PC-9 (cell line): ENCODE measurements around the gene RGS19.

Experiments used
- EZH2 ChIP-seq: fragments of 200-600 bp; sonication (generic); IDR thresholded peaks from 2 replicates; pipeline ENCODE4 v1.8.0; 2017; ENCODE audit warnings: antibody characterized with exemption, low read depth
- TF ChIP-seq, protein P1 (sequence below): fragments of 200-600 bp; sonication (generic); conservative IDR thresholded peaks from 2 replicates; pipeline ENCODE4 v1.6.1; 2017; ENCODE audit warnings: mixed run types, antibody characterized with exemption, mild to moderate bottlenecking, moderate library complexity

GRCh38 chr20:64031822-64032314 is 47.5 kb downstream of the RGS19 start:
- TF ChIP-seq, protein P1, sequence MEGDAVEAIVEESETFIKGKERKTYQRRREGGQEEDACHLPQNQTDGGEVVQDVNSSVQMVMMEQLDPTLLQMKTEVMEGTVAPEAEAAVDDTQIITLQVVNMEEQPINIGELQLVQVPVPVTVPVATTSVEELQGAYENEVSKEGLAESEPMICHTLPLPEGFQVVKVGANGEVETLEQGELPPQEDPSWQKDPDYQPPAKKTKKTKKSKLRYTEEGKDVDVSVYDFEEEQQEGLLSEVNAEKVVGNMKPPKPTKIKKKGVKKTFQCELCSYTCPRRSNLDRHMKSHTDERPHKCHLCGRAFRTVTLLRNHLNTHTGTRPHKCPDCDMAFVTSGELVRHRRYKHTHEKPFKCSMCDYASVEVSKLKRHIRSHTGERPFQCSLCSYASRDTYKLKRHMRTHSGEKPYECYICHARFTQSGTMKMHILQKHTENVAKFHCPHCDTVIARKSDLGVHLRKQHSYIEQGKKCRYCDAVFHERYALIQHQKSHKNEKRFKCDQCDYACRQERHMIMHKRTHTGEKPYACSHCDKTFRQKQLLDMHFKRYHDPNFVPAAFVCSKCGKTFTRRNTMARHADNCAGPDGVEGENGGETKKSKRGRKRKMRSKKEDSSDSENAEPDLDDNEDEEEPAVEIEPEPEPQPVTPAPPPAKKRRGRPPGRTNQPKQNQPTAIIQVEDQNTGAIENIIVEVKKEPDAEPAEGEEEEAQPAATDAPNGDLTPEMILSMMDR: no peak
- no peak for TF ChIP-seq EZH2
